Measurements from ENCODE around the gene SMURF1. TPM values are rescaled to one million over a fixed set of nuclear protein-coding genes. Genes with fewer than 3 reads are reported as not detected.

Gene SMURF1
- total RNA-seq, 2 experiments from 2014 or later, result 10.1 to 11.1 TPM

- CTCF ChIA-PET, result no interaction called here
- Mint-ChIP-seq H3K9me3 (no peaks in the 10 kb centered on the region), H3K27ac (peak overlapping the region; percentile 76), H3K27me3 (ENCODE audit: low read depth) (no peaks in the 10 kb centered on the region), H3K4me1 (ENCODE audit: low read depth) (peaks cover 56% of the 10 kb centered on the region), H3K4me3 (peak overlapping the region; percentile 60), H3K36me3 (ENCODE audit: low read depth) (peaks cover 4% of the 10 kb centered on the region)
- no peak for DNase-seq
- intact Hi-C loops (cut with micrococcal nuclease), result loop anchor here (1.0 to 5.0 kb wide), 5 partner anchors 38 to 1286 kb away; partner anchors contain the start of genes ARPC1A, MEPCE and ZCWPW1
Observed at GRCh38 chr7:99140813-99141212, 3.1 kb downstream of the SMURF1 start.

GRCh38 chr7:99139036-99139435 is 4.9 kb downstream of the SMURF1 start:
- peaks cover 4% of the 10 kb centered on the region for H3K36me3 Mint-ChIP-seq (ENCODE audit: low read depth)
- intact Hi-C loops (cut with micrococcal nuclease), result no loop called here
- H3K9me3 Mint-ChIP-seq, result no peaks in the 10 kb centered on the region
- peaks cover 57% of the 10 kb centered on the region for H3K4me1 Mint-ChIP-seq (ENCODE audit: low read depth)
- CTCF ChIA-PET, result no interaction called here
- no peak overlapping the region for H3K4me3 Mint-ChIP-seq
- no peak for DNase-seq
- no peaks in the 10 kb centered on the region for H3K27me3 Mint-ChIP-seq (ENCODE audit: low read depth)
- H3K27ac Mint-ChIP-seq, result no peak overlapping the region

- Mint-ChIP-seq H3K36me3 (ENCODE audit: low read depth) (peaks cover 4% of the 10 kb centered on the region), H3K4me3 (no peak overlapping the region), H3K9me3 (no peaks in the 10 kb centered on the region), H3K27ac (no peak overlapping the region), H3K27me3 (ENCODE audit: low read depth) (no peaks in the 10 kb centered on the region), H3K4me1 (ENCODE audit: low read depth) (peaks cover 71% of the 10 kb centered on the region)
- intact Hi-C loops (cut with micrococcal nuclease), result no loop called here
- no peak for DNase-seq
- CTCF ChIA-PET, result interaction anchor here (0.7 to 1.9 kb wide), 2 partner anchors 8 to 16 kb away, joined by 3 to 6 read pairs; no protein-coding TSS in a partner anchor
Observed at GRCh38 chr7:99137411-99138180, 6.3 kb downstream of the SMURF1 start.

- intact Hi-C loops (cut with micrococcal nuclease), result no loop called here
- no peak for DNase-seq
- CTCF ChIA-PET, result interaction anchor here (0.7 kb wide), 1 partner anchor 97 kb away, joined by 3 read pairs; no protein-coding TSS in a partner anchor
- H3K27ac Mint-ChIP-seq, result no peak overlapping the region
- H3K36me3 Mint-ChIP-seq (ENCODE audit: low read depth), result peaks cover 2% of the 10 kb centered on the region
- H3K27me3 Mint-ChIP-seq (ENCODE audit: low read depth), result no peaks in the 10 kb centered on the region
- H3K9me3 Mint-ChIP-seq, result no peaks in the 10 kb centered on the region
- H3K4me3 Mint-ChIP-seq, result no peak overlapping the region
- H3K4me1 Mint-ChIP-seq (ENCODE audit: low read depth), result peaks cover 67% of the 10 kb centered on the region
Observed at GRCh38 chr7:99135938-99136337, 8.0 kb downstream of the SMURF1 start.

GRCh38 chr7:99133766-99134564 is 9.9 kb downstream of the SMURF1 start:
- Mint-ChIP-seq H3K36me3 (ENCODE audit: low read depth) (no peaks in the 10 kb centered on the region), H3K27me3 (ENCODE audit: low read depth) (no peaks in the 10 kb centered on the region), H3K4me3 (no peak overlapping the region), H3K4me1 (ENCODE audit: low read depth) (peaks cover 51% of the 10 kb centered on the region), H3K27ac (no peak overlapping the region), H3K9me3 (no peaks in the 10 kb centered on the region)
- DNase-seq, result no peak
- CTCF ChIA-PET, result no interaction called here
- intact Hi-C loops (cut with micrococcal nuclease), result no loop called here

- Mint-ChIP-seq H3K27ac (no peak overlapping the region), H3K36me3 (ENCODE audit: low read depth) (no peaks in the 10 kb centered on the region), H3K4me3 (no peak overlapping the region), H3K27me3 (ENCODE audit: low read depth) (no peaks in the 10 kb centered on the region), H3K4me1 (ENCODE audit: low read depth) (peaks cover 43% of the 10 kb centered on the region), H3K9me3 (no peaks in the 10 kb centered on the region)
- CTCF ChIA-PET, result no interaction called here
- no peak for DNase-seq
- intact Hi-C loops (cut with micrococcal nuclease), result no loop called here
Observed at GRCh38 chr7:99132595-99133321, 11.2 kb downstream of the SMURF1 start.

GRCh38 chr7:99131290-99131689 is 12.6 kb downstream of the SMURF1 start:
- CTCF ChIA-PET, result interaction anchor here (0.6 kb wide), 1 partner anchor 61 kb away, joined by 3 read pairs; no protein-coding TSS in a partner anchor
- no peaks in the 10 kb centered on the region for H3K27me3 Mint-ChIP-seq (ENCODE audit: low read depth)
- no peak for DNase-seq
- H3K36me3 Mint-ChIP-seq (ENCODE audit: low read depth), result no peaks in the 10 kb centered on the region
- no peaks in the 10 kb centered on the region for H3K9me3 Mint-ChIP-seq
- H3K27ac Mint-ChIP-seq, result no peak overlapping the region
- intact Hi-C loops (cut with micrococcal nuclease), result no loop called here
- peaks cover 44% of the 10 kb centered on the region for H3K4me1 Mint-ChIP-seq (ENCODE audit: low read depth)
- no peak overlapping the region for H3K4me3 Mint-ChIP-seq

- H3K27me3 Mint-ChIP-seq (ENCODE audit: low read depth), result no peaks in the 10 kb centered on the region
- no peaks in the 10 kb centered on the region for H3K9me3 Mint-ChIP-seq
- intact Hi-C loops (cut with micrococcal nuclease), result no loop called here
- H3K4me1 Mint-ChIP-seq (ENCODE audit: low read depth), result peaks cover 43% of the 10 kb centered on the region
- no peak overlapping the region for H3K4me3 Mint-ChIP-seq
- H3K36me3 Mint-ChIP-seq (ENCODE audit: low read depth), result no peaks in the 10 kb centered on the region
- DNase-seq, result no peak
- H3K27ac Mint-ChIP-seq, result no peak overlapping the region
- CTCF ChIA-PET, result interaction anchor here (0.5 to 1.2 kb wide), 3 partner anchors 8 to 184 kb away, joined by 3 to 7 read pairs (median 3); no protein-coding TSS in a partner anchor
Observed at GRCh38 chr7:99129536-99129935, 14.4 kb downstream of the SMURF1 start.

- no peak overlapping the region for H3K27ac Mint-ChIP-seq
- no peak overlapping the region for H3K4me3 Mint-ChIP-seq
Observed at GRCh38 chr7:99129001-99129400, 14.9 kb downstream of the SMURF1 start.

GRCh38 chr7:99128076-99128950 is 15.6 kb downstream of the SMURF1 start:
- no peaks in the 10 kb centered on the region for H3K9me3 Mint-ChIP-seq
- H3K27me3 Mint-ChIP-seq (ENCODE audit: low read depth), result no peaks in the 10 kb centered on the region
- intact Hi-C loops (cut with micrococcal nuclease), result no loop called here
- H3K4me3 Mint-ChIP-seq, result no peak overlapping the region
- no peaks in the 10 kb centered on the region for H3K36me3 Mint-ChIP-seq (ENCODE audit: low read depth)
- no peak for DNase-seq
- H3K4me1 Mint-ChIP-seq (ENCODE audit: low read depth), result peaks cover 44% of the 10 kb centered on the region
- H3K27ac Mint-ChIP-seq, result no peak overlapping the region
- CTCF ChIA-PET, result interaction anchor here (1.2 kb wide), 1 partner anchor 185 kb away, joined by 3 read pairs; no protein-coding TSS in a partner anchor

More at GRCh38 chr7:99129001-99129400, 14.9 kb downstream of the SMURF1 start:
- Mint-ChIP-seq H3K4me1 (ENCODE audit: low read depth) (peaks cover 44% of the 10 kb centered on the region), H3K9me3 (no peaks in the 10 kb centered on the region), H3K36me3 (ENCODE audit: low read depth) (no peaks in the 10 kb centered on the region), H3K27me3 (ENCODE audit: low read depth) (no peaks in the 10 kb centered on the region)
- CTCF ChIA-PET, result interaction anchor here (0.6 to 1.2 kb wide), 2 partner anchors 9 to 184 kb away, joined by 3 read pairs; no protein-coding TSS in a partner anchor
- DNase-seq, result no peak
- intact Hi-C loops (cut with micrococcal nuclease), result no loop called here

- Mint-ChIP-seq H3K27me3 (ENCODE audit: low read depth) (no peaks in the 10 kb centered on the region), H3K36me3 (ENCODE audit: low read depth) (no peaks in the 10 kb centered on the region), H3K9me3 (no peaks in the 10 kb centered on the region), H3K4me1 (ENCODE audit: low read depth) (peaks cover 39% of the 10 kb centered on the region), H3K27ac (no peak overlapping the region), H3K4me3 (no peak overlapping the region)
- CTCF ChIA-PET, result no interaction called here
- intact Hi-C loops (cut with micrococcal nuclease), result no loop called here
- DNase-seq, result no peak
Observed at GRCh38 chr7:99127636-99128035, 16.3 kb downstream of the SMURF1 start.

Measured in activated naive CD4-positive, alpha-beta T cell treated with anti-CD3 and anti-CD28 coated beads for 36 hours (primary cell).